ENCODE measurements around the gene OLFML1. TPM values are rescaled to one million over a fixed set of nuclear protein-coding genes. Genes with fewer than 3 reads are reported as not detected.

OLFML1 gene
- total and polyA plus RNA-seq, 2 of the 8 experiments (the other 6 are each of a cell fraction or from before 2014, with no cell fraction given) = 0.24 TPM; not detected in 1

DNA sequence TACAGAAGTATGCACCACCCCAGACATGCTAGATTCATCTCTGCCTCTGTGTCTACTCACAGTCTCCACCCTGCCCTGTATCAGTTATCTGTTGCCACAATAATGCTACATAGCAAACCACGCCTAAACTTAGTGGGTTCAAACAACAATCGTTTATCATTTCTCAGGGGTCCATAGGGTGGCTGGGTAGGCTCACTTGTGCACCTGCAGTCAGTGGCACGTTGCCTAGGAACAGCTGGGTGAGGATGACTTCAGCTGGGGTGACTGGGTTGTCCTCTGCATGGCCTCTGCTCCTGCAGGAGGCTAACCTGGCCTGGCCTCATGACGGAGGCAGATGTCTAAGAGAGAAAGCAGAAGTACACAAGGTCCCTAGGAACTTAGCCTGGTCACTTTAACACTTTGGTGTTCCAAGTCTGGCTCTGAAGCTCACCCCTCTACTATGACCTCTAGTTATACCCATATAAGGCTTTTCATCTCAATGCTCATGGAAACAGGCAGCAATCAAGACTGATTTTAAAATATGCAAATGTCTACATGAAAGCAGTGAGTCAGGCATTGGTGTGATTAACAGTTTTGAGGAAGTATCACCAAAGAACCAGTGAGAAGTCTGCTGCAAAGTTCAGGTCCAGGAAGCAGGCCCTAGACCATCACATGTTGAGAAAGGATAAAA lies 10.7 kb downstream of the OLFML1 start:
- Histone ChIP-seq H4K5ac (ENCODE audit: insufficient read length, low read depth, low read length) (no peak overlapping the region), H3K4ac (replicated peaks; ENCODE audit: insufficient read length, low read depth, low read length) (no peak overlapping the region), H3K4me3 (ENCODE audit: extremely low read depth in 1 of 4, insufficient read depth in 2 of 4, low read depth in 3 of 4, low read length in 4 of 4) (no peak overlapping the region), H4K20me1 (replicated peaks in 1 of 2; ENCODE audit: control insufficient read depth in 1 of 2, insufficient read depth in 2 of 2, low read length in 2 of 2) (no peaks in the 10 kb centered on the region), H3K27ac (ENCODE audit: low read depth, low read length) (no peak overlapping the region), H3K4me2 (ENCODE audit: insufficient read depth in 1 of 2, low read depth in 2 of 2, low read length in 2 of 2) (no peak overlapping the region), H3K9ac (replicated peaks in 1 of 4; ENCODE audit: extremely low read depth in 1 of 4, low read depth in 3 of 4, low read length in 3 of 4) (no peak overlapping the region), H3K4me1 (replicated peaks in 1 of 4; ENCODE audit: control insufficient read depth in 3 of 4, insufficient read depth in 4 of 4, low read length in 3 of 4) (peaks cover 0 to 6% (median 3%) of the 10 kb centered on the region in 4 experiments; a peak in 2 of 7 replicates), H2BK120ac (replicated peaks; ENCODE audit: low read depth, low read length) (no peak overlapping the region), H3K79me2 (ENCODE audit: control insufficient read depth in 1 of 2, insufficient read depth in 2 of 2, low read length in 2 of 2) (no peaks in the 10 kb centered on the region), H2BK5ac (ENCODE audit: low read depth, low read length) (no peak overlapping the region), H2AFZ (ENCODE audit: low read length) (no peak overlapping the region), H3K23ac (ENCODE audit: insufficient read length) (no peak overlapping the region), H2BK15ac (ENCODE audit: low read length) (no peak overlapping the region), H2BK12ac (ENCODE audit: low read depth, low read length) (no peak overlapping the region), H4K8ac (ENCODE audit: extremely low read depth, insufficient read depth, low read length) (no peak overlapping the region; the same call in 1 of the 2 replicates), H3K14ac (ENCODE audit: insufficient read length) (no peak overlapping the region), H3K23me2 (ENCODE audit: low read depth, low read length) (no peaks in the 10 kb centered on the region), H2AK5ac (ENCODE audit: low read depth, low read length) (no peak overlapping the region), H3K18ac (ENCODE audit: extremely low read depth, low read length) (no peak overlapping the region), H3K79me1 (ENCODE audit: low read depth, low read length) (no peaks in the 10 kb centered on the region), H3K56ac (replicated peaks; ENCODE audit: insufficient read length, low read depth, low read length) (no peak overlapping the region), H3K27me3 (replicated peaks in 1 of 4; ENCODE audit: control insufficient read depth in 3 of 4, extremely low read depth in 1 of 4, insufficient read depth in 3 of 4, low read length in 3 of 4) (peaks cover 0 to 1% (median 0%) of the 10 kb centered on the region in 4 experiments; a peak in 1 of 7 replicates), H3K9me3 (ENCODE audit: insufficient read depth in 2 of 2, low read depth in 1 of 2, low read length in 1 of 2) (no peaks in the 10 kb centered on the region), H3K36me3 (ENCODE audit: control insufficient read depth in 2 of 4, insufficient read depth in 4 of 4, low read length in 3 of 4) (no peaks in the 10 kb centered on the region), H2BK20ac (ENCODE audit: low read length) (no peak overlapping the region), H4K91ac (replicated peaks; ENCODE audit: insufficient read length, low read length) (no peak overlapping the region)
- CTCF ChIA-PET (ENCODE audit: partially characterized antibody) = no interaction called here
- POLR2A ChIA-PET (ENCODE audit: partially characterized antibody) = interaction anchor here (1.0 kb wide), 1 partner anchor 11 kb away, joined by 3 read pairs; the partner anchor contains the start of gene OLFML1
- no peak for FAIRE-seq
- 88% methylated on average over 4 of the region's 4 CpGs; no CpG with 5 or more reads in 1 of the 2 experiments for WGBS, 2 experiments (ENCODE audit: extremely low coverage in 1 of 2, insufficient coverage in 1 of 2, insufficient read length in 1 of 2, insufficient replicate concordance in 2 of 2, low coverage in 1 of 2, low lambda C conversion rate in 2 of 2, missing lambda C conversion rate in 1 of 2)
- no peak for DNase-seq (ENCODE audit: low read depth in 1 of 2, low spot score in 2 of 2)
- TF ChIP-seq CHD1 (IDR thresholded peaks at IDR 0.05; ENCODE audit: low read depth, low read length) (no peak), EGR1 (IDR thresholded peaks at IDR 0.05; ENCODE audit: borderline replicate concordance, low read depth, low read length) (no peak), RXRA (IDR thresholded peaks at IDR 0.05; ENCODE audit: insufficient read depth, low read depth, low read length) (no peak), HDAC2 (IDR thresholded peaks at IDR 0.05; ENCODE audit: borderline replicate concordance in 1 of 2, low read depth in 2 of 2, low read length in 2 of 2) (no peak)
